Stimulated activated naive CD4-positive, alpha-beta T cell (primary cell): ENCODE data around the gene VWA8.
"Not testable (repeated sequence)": the region's sequence is repeated elsewhere in the genome, so short reads cannot be mapped to it uniquely, and the experiment has no call there.

Experiments used
- DNase-seq, 6 experiments: peaks; one replicate each; lab custom pipeline; 2025; lab: John Stamatoyannopoulos, UW

Gene VWA8

GRCh38 chr13:41922894-41923293, 38.0 kb downstream of the VWA8 start:
- not testable (repeated sequence) for DNase-seq

DNA sequence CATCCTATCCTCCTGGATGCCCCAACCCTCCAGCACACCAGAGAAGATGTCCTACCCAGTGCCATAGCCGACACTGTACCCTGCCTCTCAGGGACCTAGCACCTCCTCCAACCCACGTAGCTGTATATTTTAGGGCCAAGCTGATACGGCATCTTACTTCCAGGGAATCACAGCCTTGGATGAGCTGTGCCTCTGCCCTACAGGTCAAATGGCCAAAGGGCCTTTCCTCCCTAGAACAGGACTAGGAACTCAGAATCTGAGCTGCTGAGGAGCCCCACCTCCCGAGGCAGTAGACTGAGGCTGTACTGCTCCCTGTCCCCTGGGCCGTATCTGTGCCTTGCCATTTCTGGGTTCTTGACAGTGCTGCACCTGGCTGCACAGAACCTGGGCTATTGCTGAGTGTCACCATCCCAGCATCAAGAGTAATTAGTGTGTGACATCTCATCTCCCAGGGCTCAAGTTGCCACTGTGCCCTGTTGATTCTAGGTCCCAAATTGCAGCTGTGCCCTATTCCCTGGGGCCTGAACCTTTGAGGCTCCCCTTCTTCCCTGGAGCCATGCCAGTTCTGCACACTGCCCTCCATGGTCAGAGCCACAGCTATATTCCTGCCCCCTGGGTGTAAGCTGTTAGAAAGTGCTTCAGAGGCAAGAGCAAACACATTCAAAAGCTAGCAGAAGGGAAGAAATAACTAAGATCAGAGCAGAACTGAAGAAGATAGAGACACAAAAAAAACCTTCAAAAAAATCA, 41.0 kb downstream of the VWA8 start:
- DNase-seq, result no peak

- DNase-seq, result no peak
Measured at GRCh38 chr13:41919031-41919740, 41.7 kb downstream of the VWA8 start.

- DNase-seq, result peak in 2 of 6 experiments; percentile 12 to 14
Measured at GRCh38 chr13:41917641-41918040, 43.3 kb downstream of the VWA8 start.

DNA sequence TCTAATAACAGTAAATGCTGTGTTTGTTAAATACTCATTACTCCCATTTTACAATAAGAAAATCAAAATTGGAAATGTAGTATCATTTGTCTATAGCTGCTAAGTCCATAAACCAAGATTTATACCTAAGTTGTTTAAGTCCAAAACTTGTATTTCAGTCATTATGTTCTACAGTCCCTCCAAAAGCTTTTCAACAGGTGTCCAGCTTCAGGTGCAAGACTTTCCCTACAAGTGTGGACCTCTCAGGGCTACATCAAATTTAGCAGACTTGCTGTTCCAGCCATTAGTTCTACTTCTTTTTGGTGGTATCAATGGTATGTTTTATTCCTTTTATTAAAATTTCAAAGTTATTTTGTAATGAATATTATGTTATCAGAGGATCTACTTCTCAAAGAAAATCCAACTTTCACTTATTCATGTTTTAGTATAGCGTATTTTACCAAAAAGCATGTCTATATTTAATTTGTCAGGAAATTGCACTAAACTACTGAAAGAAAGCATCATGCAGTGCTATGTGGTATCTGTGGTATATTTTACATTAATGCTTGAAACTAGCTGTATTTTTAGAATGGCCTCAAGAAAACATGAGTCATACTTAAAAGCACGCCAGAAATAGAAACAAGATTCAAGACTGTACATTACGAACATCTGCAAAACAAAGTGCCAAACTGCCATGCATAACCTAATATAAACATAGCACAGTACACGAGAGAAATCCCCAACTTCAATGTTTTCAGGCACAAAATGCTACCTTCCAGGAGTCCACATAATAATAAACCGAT, 44.5 kb downstream of the VWA8 start:
- DNase-seq, result peak in 2 of 6 experiments; percentile 4 to 6

DNA sequence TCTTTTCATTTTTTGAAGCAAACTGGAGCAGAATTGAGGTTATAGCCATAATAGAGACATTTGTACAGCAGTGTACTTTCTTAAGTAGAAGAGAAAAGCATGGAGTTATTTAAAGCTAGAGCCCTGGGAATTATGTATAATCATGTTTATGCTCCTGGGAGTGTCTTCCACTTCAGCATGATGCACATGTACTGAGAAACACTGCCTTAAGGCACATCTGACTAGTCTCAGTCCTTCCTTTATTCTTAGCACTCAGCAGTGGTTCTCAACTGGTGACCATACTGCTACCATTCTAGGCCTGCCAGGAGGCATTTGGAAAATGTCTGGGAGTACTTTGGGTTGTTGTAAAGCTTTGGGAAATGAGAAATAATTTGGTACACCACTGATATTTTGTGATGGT, 45.8 kb downstream of the VWA8 start:
- DNase-seq, result no peak

DNA sequence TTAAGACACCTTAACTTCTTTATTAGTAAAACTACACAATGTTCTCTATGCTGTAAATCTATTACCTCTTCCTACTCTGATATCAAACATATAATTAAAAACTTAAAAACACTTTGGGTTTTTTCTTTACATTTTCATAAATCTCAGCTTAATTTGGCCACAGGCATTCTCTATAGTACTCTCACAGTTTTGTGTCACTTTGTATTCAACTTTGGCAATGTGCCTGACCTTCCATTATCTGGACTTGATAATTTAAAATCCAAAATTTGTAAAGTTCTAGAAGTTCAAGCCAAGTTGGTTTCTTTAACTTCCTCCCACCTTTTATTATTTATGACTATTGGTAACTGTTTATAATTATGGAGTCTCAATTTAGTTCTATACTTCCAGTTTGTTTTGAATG, 46.4 kb downstream of the VWA8 start:
- no peak for DNase-seq

- DNase-seq, result no peak
Measured at GRCh38 chr13:41909506-41909905, 51.4 kb downstream of the VWA8 start.

DNA sequence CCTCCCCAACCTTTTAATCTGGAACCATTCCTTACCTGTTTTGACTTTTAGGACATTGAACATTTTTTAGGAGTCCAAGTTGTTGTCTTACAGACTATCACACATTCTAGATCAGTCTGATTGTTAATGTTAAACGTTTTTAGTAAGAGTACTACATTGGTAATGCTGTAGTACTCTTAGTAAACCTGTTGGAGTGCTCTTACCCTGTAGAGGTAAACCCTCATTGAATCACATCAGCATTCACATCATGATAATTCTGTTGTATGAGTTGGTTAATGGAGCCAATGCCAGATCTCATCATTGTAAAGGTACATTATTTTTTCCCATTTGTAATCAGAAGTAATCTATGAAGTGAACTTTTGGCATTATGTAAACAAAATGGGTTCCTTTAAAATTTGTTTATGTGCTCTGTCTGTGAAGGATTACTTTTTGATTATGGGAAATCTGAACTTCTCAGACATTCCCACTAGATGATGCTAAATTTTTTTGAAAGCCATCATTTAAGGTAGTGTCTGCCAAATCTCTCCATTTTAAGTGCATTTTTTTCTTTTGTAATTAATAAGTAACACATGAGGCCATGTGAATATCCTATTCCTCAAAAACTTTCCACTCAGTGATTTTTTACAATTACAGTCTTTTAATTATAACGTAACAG, 55.2 kb downstream of the VWA8 start:
- DNase-seq, result peak in 2 of 6 experiments; percentile 25 to 27

DNA sequence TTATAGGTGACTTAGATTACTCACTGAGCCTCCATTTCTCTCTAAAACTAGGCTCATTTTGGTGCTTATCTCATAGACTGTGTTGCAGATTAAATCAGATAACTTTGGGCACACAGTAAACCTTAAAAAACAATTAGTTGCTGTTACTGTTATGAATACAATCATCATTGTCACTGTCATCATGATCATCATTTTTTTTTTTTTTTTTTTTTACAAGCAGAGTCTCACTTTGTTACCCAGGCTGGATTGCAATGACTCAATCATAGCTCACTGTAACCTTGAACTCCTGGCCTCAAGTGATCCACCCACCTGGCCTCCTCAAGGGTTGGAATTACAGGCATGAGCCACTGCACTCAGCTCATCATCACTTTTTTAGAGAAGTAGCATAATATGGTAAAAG, 60.0 kb downstream of the VWA8 start:
- DNase-seq, result no peak

GRCh38 chr13:41898411-41898810, 62.5 kb downstream of the VWA8 start:
- DNase-seq, result not testable (repeated sequence)

GRCh38 chr13:41897126-41897525, 63.8 kb downstream of the VWA8 start:
- DNase-seq, result no peak

- DNase-seq, result no peak
Measured at GRCh38 chr13:41895478-41895877, 65.4 kb downstream of the VWA8 start.

GRCh38 chr13:41891119-41891518, 69.8 kb downstream of the VWA8 start:
- DNase-seq, result no peak

DNA sequence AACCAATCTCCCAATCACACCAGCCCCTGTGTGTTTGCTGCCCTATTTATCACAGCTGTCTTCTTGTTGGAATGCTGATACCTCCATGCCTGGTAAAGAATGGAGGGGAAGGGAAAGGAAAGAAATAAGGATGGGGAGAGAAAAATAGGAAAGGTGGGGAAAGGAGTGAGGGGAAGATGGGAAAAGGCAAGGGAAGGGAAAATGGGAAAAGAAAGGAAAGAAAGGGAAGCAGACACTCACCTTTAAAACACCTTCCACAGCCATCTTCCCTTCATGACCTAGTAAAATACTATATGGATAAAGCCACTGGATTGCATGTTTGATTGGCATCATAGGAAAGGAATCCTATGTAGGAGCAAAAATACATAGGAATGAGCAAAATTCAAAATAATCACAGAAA, 77.8 kb downstream of the VWA8 start:
- DNase-seq, result no peak

- DNase-seq, result not testable (repeated sequence)
Measured at GRCh38 chr13:41881890-41882289, 79.0 kb downstream of the VWA8 start.

GRCh38 chr13:41880966-41881365, 79.9 kb downstream of the VWA8 start:
- no peak for DNase-seq

- no peak for DNase-seq
Measured at GRCh38 chr13:41864658-41865057, 96.3 kb downstream of the VWA8 start.

- DNase-seq, result not testable (repeated sequence)
Measured at GRCh38 chr13:41862659-41863058, 98.2 kb downstream of the VWA8 start.

DNA sequence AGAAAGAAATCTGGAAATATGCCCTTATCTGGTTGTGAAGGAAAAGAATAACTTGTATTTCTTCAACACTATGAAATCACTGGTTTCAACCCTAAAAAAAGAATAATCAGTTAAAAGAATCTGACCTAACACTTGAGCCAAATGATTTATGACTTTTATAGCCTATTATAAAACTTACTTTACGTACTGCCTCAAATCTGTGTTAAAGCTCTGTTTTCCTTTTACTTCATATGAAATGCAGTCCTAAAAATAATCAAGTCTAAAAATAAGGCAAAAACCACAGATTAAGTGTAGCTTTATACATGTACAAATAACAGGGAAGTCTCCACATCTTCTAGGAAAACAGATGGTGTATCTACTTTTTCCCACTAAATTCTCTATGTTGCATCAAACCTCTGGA, 101.3 kb downstream of the VWA8 start:
- no peak for DNase-seq

GRCh38 chr13:41858780-41859179, 102.1 kb downstream of the VWA8 start:
- DNase-seq, result no peak

DNA sequence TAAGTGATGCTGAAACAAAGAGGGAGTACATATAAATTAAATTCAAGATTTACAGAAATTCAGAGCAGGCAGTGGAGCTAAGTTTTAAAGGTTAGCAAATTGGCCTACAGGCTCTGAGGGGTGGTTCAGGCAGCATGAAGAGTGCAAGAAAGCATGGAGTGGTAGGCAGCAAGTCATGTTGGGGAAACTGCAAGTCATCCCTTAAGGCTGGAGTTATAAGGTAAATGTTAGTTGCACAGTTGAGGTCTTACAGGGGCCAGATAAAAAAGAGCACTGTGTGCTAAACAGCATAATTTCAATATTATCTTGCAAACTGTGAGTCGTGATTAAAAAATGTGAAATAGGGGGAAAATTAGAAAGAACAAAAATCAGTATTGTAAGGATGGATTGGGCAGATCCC, 106.2 kb downstream of the VWA8 start:
- DNase-seq, result no peak
